HG03521 (cell line): ENCODE data around the gene ULK2.
"Not testable (repeated sequence)": the region's sequence is repeated elsewhere in the genome, so short reads cannot be mapped to it uniquely, and the experiment has no call there.

Experiments used
- ATAC-seq: cut with Tn5 transposase; IDR thresholded peaks from one replicate; pipeline ENCODE4 v1.9.1; 2021; ENCODE audit warnings: mild to moderate bottlenecking, moderate library complexity; ENCODE audit not compliant: unreplicated experiment

Gene ULK2

GRCh38 chr17:19867079-19867328, 732 bp downstream of the ULK2 start:
- no peak for ATAC-seq

- no peak for ATAC-seq
Observed at GRCh38 chr17:19865021-19865420, 2.7 kb downstream of the ULK2 start.

DNA sequence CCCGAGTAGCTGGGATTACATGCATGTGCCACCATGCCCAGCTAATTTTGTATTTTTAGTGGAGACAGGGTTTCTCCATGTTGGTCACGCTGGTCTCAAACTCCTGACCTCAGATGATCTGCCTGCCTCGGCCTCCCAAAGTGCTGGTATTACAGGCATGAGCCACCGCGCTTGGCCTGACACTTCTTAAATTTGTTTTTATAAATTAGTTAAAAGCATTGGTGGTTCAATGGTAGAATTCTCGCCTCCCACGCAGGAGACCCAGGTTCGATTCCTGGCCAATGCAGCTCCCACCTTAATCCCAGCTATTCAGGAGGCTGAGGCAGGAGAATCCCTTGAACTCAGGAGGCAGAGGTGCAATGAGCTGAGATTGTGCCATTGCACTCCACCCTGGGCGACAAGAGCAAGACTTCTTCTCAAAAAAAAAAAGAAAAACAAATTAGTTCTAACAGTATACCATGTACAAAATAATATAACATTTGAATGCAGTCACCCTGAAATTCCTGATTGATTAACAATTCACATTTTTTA, 7.0 kb downstream of the ULK2 start:
- not testable (repeated sequence) for ATAC-seq

- ATAC-seq = no peak
Observed at GRCh38 chr17:19857640-19858039, 10.1 kb downstream of the ULK2 start.

DNA sequence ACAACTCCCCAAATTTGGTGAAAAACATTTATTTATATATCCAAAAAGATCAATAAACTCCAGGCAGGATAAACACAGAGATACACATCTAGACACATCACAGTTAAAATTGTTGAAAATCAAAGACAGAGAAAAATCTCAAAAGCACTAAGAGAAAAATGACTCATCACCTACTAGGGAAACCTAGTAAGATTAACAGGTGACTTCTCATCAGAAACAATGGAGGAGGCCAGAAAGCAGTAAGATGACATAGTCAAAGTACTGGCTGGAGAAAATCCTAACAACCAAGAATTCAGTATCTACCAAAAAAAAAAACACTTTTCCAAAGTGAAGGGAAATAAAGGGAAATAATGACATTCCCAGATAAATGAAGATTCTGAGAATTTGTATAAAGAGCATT, 33.8 kb downstream of the ULK2 start:
- no peak for ATAC-seq

- ATAC-seq = no peak
Observed at GRCh38 chr17:19830061-19830460, 37.7 kb downstream of the ULK2 start.

DNA sequence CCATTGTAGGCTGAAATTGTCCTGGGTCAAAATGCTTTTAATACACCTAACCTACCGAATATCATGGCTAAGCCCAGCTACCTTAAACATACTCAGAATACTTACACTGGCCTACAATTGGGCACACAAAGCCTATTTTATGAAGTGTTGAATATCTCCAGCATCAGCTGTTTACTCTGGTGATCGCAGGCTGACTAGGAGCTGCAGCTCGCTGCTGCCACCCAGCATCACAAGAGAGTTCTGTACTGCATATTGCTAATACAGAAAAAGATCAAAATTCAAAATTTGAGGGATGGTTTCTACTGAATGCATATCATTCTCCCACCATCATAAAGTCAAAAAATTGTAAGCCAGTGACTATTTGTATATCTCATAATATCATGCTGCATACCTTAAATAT, 55.3 kb downstream of the ULK2 start:
- no peak for ATAC-seq

DNA sequence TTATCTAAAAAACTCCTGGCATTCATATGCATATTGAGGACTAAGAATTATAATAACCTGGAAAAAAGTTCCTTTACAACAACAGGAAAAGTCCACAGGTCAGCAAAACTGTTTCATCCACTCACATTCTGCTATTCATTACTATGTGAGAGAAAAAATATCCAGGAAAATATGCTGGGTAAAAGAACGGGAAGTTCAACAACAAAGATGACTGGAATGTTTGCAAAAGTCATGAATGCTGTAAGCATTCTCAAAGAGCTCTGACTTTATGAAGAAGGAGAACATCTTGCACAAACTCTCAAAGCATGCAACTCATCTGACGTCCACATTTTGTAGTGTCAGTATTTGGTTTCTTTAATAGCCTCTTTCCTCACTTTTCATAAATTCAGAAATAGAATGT, 62.7 kb downstream of the ULK2 start:
- ATAC-seq = no peak

DNA sequence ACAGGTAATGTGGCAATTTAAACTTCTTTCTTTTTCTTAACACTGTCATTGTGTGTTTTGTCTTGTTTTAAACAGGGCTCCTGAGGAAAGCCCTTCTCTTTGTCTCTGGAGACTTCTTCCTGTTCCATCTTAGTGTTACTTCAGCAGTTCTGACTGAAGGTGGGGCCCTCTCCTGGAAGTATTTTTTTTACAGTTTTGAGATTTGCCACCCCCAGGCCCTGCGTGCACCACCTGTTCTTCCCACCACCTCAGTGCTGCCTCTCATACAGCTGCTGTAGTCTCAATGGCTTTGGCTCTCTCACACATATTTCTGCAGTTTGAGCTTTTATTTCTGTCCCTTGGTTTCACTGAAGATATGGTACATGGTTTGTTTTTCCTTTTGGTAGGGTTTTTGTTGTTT, 67.2 kb downstream of the ULK2 start:
- ATAC-seq = no peak

GRCh38 chr17:19799796-19800195, 67.9 kb downstream of the ULK2 start:
- no peak for ATAC-seq

- ATAC-seq = no peak
Observed at GRCh38 chr17:19796457-19796856, 71.3 kb downstream of the ULK2 start.

DNA sequence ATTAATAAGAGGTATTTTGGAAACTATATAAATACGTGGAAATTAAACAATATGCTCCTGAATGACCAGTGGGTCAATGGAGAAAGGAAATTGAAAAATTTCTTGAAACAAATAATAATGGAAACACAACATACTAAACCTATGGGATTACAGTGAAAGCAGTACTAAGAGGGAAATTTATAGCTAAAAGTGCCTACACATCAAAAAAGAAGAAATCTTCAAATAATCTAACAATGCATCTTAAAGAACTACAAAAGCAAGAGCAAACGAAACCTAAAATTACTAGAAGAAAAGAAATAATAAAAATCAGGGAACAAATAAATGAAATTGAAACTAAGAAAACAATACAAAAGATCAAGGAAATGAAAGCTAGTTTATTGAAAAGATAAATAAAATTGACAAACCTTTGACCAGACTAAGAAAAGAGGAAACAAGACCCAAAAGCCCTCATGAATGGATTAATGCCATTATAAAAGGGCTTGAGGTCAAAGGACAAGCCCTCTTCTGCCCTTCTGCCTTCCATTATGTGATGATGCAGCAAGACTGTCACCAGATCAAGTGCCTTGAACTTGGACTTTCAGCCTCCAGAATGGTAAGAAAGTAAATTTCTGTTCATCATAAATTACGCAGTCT, 75.7 kb downstream of the ULK2 start:
- no peak for ATAC-seq

GRCh38 chr17:19787733-19788357, 79.9 kb downstream of the ULK2 start:
- no peak for ATAC-seq

DNA sequence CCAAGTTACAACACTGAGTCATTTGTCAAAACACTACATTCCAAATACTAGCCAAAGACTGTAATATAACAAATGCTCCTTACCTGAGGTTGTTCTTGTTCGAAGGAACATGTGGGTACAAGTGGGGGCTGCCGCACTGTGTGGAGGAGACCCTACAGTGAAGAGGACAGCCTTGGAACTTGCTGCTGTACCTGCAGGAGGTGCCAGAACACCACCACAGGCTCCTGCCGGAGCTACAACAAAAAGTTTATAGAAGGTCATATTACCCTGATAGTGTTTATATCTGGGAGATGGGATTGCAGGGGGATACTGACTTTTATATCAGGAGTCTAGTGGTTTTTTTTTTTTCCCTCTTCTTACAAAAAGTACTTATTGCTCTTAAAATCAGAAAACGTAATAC, 81.9 kb downstream of the ULK2 start:
- ATAC-seq = no peak

DNA sequence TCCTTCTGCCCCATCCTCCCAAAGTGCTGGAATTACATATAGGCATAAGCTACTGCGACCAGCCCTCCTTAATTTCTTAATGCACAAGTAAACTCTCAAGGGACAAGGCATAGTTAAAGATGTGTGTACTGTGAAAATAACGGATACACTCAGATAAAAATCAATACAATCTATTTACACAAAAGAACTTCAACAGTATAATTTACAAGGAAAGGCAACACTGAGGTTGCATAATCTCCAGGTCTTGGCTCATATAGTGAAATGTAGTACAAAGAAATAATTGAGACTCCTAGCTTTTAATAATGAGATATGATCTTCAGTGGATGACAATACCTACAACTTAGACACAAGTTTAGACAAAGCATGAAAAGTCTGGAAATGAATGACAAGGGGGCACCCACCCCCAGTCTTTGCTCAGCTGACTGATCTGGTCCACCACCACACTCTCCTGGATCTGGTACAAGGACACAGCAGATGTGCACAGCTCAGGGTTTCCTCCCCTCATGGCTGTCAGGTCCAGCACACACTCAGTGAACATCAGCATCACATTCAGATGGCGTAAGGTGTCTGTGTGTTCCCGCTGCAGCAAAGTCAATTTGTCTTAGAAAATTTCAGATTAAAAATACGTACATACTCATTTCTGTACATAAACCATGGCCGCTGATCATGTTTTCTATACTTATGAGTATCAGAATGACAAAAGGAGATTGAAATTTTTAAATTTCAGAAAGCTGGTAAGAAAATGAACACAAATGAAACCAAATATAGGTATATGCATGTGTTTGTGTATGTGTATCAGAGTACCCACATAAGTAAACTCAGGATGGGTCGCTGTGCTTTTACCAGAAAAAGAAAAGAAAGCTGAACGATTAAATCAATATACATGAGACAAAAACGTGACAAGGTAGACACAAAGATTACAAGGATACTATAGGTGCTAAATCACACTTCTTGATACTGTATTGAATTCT, 86.0 kb downstream of the ULK2 start:
- no peak for ATAC-seq

GRCh38 chr17:19780846-19781245, 86.9 kb downstream of the ULK2 start:
- ATAC-seq = no peak

- ATAC-seq = no peak
Observed at GRCh38 chr17:19773534-19773933, 94.2 kb downstream of the ULK2 start.

DNA sequence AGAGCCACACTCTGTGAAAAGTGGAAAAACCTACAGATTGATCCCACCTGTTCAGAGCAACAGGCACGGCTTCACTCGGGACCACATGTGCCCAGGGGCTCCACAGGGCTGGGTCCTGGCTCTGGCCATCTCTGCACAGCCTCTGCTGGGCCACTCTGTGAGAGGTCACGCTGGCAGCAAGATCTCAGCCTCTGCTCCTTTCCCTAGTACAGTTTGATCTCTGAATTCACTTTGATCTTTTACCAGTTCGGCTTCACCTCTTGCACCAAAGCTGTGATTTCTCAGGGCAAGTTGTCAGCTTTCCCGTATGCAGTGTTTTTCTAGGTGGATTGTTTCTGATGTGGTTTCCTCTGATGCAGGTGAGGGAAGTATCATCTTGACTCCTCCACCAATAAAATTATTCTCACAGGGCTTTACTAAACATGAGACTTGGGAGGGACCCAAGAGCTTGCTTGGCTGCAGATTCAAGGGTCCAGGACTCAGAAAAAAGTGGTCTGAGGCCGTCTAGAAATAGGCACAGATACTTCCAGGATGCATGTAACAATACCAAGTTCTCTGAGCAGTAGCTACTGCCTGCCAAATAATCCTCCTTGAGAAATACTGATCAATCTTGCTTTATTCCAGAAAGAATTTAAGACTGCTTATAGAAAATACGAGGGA, 95.6 kb downstream of the ULK2 start:
- no peak for ATAC-seq

DNA sequence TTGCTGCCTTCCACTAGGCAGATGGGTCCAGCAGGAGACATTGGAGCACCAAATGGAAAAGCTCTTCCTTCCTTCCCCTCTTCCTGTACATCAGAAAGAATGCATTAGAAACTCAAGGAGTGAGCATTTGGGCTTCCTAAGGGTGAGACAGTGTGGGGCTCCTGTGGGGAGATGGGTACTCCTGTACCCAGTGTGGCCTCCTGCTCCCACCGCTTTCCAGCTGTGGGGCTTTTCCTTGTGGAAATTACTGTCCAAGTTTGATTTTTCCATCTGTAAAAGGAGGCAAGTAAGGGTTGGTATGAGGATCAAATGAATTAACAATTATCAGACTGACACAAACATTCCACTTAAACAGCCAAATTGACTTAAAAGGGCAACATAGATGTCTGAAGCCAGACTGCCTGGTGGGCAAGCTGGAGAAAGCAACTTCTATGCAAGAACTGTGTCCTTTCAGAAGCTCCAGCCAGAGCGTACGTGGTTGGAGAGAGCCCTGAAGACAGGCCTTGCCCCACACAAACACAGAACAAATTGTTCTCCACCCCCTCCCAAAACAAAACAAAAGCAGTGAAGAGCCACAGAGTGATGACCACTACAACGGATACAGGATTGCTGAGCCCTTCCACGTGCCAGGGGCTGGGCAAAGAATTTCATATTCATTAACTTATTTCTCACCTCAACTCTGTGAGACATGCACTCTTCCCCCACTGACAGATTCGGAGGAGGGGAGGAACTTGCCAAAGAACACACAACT, 96.6 kb downstream of the ULK2 start:
- ATAC-seq = no peak

DNA sequence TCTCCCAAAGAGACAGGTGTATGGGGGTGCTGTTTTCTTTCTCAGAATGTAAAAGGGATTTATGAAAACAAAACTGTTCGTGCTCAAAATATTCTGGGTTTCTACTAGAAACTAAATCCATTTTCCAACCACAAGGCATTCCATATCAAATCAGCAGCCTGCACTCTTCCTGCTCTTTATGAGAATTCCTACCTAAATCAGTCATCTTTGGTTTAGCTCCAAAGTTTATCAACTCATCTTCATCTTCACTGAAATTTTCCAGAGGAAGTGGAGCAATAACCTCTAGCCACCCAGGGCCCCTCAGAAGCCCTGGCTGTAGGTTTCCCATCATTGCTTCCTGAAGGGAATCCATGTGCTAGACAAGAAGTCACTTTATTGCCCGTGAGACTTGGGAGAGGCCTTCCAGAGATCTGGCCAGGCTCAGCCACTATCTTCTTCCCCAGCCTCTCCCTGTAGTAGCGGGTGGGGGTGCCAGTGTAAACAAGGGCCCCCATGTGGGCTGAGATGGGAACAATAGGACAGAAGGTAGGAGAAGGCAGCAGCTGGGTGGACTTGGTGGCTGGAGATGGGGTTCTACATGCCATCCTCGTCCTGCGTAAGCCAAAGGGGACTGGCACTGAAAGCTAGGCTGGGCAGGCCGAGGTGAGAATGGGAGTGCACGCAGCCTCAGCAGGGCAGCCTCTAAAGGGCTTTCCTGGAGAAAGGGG, 97.6 kb downstream of the ULK2 start:
- no peak for ATAC-seq
